Measurements from ENCODE around the gene TXK. TPM values are rescaled to one million over a fixed set of nuclear protein-coding genes. Genes with fewer than 3 reads are reported as not detected.
"Not testable (repeated sequence)": the region's sequence is repeated elsewhere in the genome, so short reads cannot be mapped to it uniquely, and the experiment has no call there.

Gene TXK
- total RNA-seq, 1 experiment from 2014 or later: 0.39 TPM

DNA sequence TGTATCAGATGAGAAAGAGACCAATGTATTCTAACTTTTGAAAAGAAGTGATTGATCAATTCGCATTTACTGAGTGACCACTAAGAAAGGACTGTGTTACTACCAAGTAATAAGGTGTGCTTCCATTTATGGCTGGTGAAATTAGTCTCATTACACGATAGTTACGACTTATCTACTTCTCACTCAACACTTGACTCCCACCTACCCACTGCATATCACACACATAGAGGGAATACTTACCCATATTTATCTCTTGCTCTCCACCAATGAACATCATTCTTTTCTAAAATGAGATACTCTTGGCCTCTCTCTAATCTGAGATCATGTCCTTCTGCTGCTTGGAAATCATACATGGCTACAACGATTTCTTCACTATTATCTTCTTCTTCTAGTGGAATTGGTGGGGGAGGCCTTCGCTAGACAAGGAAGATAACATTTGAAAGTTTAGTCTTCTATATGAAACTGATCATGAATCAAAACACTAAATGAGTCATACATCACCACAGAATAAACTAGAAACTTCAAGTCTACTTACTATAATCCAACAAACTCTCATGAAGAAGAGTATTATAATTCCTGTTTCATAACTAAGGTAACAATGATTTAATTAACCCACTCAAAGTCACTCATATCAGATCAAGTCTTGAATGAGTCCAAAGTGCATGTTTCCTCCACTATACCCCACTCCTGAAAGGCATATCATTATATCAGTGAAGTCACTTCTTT lies 33.7 kb upstream of the TXK start:
- Histone ChIP-seq H3K4ac (ENCODE audit: low read depth, low read length) (no peak overlapping the region), H2BK20ac (ENCODE audit: low read depth, low read length, poor library complexity, severe bottlenecking) (no peak overlapping the region), H3K4me1 (ENCODE audit: insufficient read depth, low read length) (no peaks in the 10 kb centered on the region), H4K91ac (ENCODE audit: insufficient read length, low read depth, low read length) (no peak overlapping the region), H3K56ac (ENCODE audit: insufficient read length, low read depth, low read length) (no peak overlapping the region), H3K14ac (ENCODE audit: insufficient read depth, low read length) (no peak overlapping the region), H3K27ac (ENCODE audit: insufficient read length, low read depth, low read length) (no peak overlapping the region), H3K79me1 (ENCODE audit: insufficient read depth, low read depth, low read length, poor library complexity, severe bottlenecking) (no peaks in the 10 kb centered on the region), H3K9me3 (ENCODE audit: control insufficient read depth, low read depth, low read length) (no peaks in the 10 kb centered on the region), H2BK5ac (ENCODE audit: insufficient read length, low read length) (no peak overlapping the region), H3K9ac (ENCODE audit: extremely low read depth, insufficient read length, low read length) (no peak overlapping the region), H3K23ac (ENCODE audit: insufficient read length, low read depth, low read length) (no peak overlapping the region), H3K18ac (ENCODE audit: insufficient read length, low read depth, low read length) (no peak overlapping the region), H4K5ac (ENCODE audit: insufficient read length, low read depth, low read length) (no peak overlapping the region), H2AFZ (ENCODE audit: low read length) (no peak overlapping the region), H2BK12ac (ENCODE audit: insufficient read length, low read depth, low read length) (no peak overlapping the region), H2AK5ac (ENCODE audit: insufficient read length, low read length) (no peak overlapping the region), H3T11ph (ENCODE audit: low read length) (no peak overlapping the region), H4K8ac (replicated peaks; ENCODE audit: insufficient read length, low read depth, low read length) (no peak overlapping the region), H4K20me1 (ENCODE audit: control insufficient read depth, insufficient read depth, insufficient read length) (no peaks in the 10 kb centered on the region), H3K79me2 (ENCODE audit: insufficient read depth, low read length) (no peaks in the 10 kb centered on the region), H2BK15ac (ENCODE audit: low read depth, low read length) (no peak overlapping the region), H3K23me2 (ENCODE audit: insufficient read length, low read depth, low read length, poor library complexity, severe bottlenecking) (no peaks in the 10 kb centered on the region), H3K4me2 (ENCODE audit: insufficient read depth, insufficient read length, low read length) (no peak overlapping the region), H3K27me3 (ENCODE audit: insufficient read depth, low read length) (no peaks in the 10 kb centered on the region), H2BK120ac (ENCODE audit: low read depth, low read length, poor library complexity, severe bottlenecking) (no peak overlapping the region)
- Mint-ChIP-seq H3K9me3 (no peaks in the 10 kb centered on the region), H3K27ac (no peak overlapping the region), H3K4me1 (no peaks in the 10 kb centered on the region), H3K27me3 (ENCODE audit: low read depth) (no peaks in the 10 kb centered on the region), H3K36me3 (ENCODE audit: insufficient read depth in 1 of 3, low read depth in 3 of 3) (no peaks in the 10 kb centered on the region), H3K4me3 (no peak overlapping the region)
- no CpG with 5 or more reads among the region's 5 CpGs for WGBS (ENCODE audit: extremely low coverage, insufficient read length, low lambda C conversion rate)
- no peak for DNase-seq
- TF ChIP-seq, protein P1, sequence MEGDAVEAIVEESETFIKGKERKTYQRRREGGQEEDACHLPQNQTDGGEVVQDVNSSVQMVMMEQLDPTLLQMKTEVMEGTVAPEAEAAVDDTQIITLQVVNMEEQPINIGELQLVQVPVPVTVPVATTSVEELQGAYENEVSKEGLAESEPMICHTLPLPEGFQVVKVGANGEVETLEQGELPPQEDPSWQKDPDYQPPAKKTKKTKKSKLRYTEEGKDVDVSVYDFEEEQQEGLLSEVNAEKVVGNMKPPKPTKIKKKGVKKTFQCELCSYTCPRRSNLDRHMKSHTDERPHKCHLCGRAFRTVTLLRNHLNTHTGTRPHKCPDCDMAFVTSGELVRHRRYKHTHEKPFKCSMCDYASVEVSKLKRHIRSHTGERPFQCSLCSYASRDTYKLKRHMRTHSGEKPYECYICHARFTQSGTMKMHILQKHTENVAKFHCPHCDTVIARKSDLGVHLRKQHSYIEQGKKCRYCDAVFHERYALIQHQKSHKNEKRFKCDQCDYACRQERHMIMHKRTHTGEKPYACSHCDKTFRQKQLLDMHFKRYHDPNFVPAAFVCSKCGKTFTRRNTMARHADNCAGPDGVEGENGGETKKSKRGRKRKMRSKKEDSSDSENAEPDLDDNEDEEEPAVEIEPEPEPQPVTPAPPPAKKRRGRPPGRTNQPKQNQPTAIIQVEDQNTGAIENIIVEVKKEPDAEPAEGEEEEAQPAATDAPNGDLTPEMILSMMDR (conservative IDR thresholded peaks at IDR 0.05): no peak

DNA sequence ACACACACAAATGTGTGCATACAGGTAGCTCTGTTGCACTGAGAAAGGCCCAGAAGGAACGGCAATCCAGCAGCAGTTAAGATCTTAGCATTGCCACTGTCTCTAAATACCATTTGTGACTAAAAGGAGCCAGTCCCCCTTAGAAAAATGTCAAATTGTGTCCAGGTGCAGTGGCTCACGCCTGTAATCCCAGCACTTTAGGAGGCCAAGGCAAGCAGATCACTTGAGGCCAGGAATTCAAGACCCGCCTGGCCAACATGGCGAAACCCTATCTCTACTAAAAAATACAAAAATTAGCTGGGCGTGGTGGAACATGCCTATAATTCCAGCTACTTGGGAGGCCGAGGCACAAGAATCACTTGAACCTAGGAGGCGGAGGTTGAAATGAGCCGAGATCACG lies 30.5 kb upstream of the TXK start:
- H3K27me3 ChIP-seq (ENCODE audit: insufficient read depth, low read length); H3K56ac ChIP-seq (ENCODE audit: insufficient read length, low read depth, low read length); DNase-seq; H4K20me1 ChIP-seq (ENCODE audit: control insufficient read depth, insufficient read depth, insufficient read length); H4K5ac ChIP-seq (ENCODE audit: insufficient read length, low read depth, low read length); H3K4me1 ChIP-seq (ENCODE audit: insufficient read depth, low read length); H2BK5ac ChIP-seq (ENCODE audit: insufficient read length, low read length); H3K4me1 Mint-ChIP-seq; H2BK120ac ChIP-seq (ENCODE audit: low read depth, low read length, poor library complexity, severe bottlenecking); H2AFZ ChIP-seq (ENCODE audit: low read length); H3K14ac ChIP-seq (ENCODE audit: insufficient read depth, low read length); H3K4me2 ChIP-seq (ENCODE audit: insufficient read depth, insufficient read length, low read length); H2BK12ac ChIP-seq (ENCODE audit: insufficient read length, low read depth, low read length); H3K79me1 ChIP-seq (ENCODE audit: insufficient read depth, low read depth, low read length, poor library complexity, severe bottlenecking); H3K23ac ChIP-seq (ENCODE audit: insufficient read length, low read depth, low read length); H3K9me3 ChIP-seq (ENCODE audit: control insufficient read depth, low read depth, low read length); H3K23me2 ChIP-seq (ENCODE audit: insufficient read length, low read depth, low read length, poor library complexity, severe bottlenecking); H2BK15ac ChIP-seq (ENCODE audit: low read depth, low read length); H3K4me3 Mint-ChIP-seq; H3K9ac ChIP-seq (ENCODE audit: extremely low read depth, insufficient read length, low read length); H3K27me3 Mint-ChIP-seq (ENCODE audit: low read depth); H3K9me3 Mint-ChIP-seq; H3K36me3 Mint-ChIP-seq (ENCODE audit: insufficient read depth in 1 of 3, low read depth in 3 of 3); H3K4ac ChIP-seq (ENCODE audit: low read depth, low read length); H4K91ac ChIP-seq (ENCODE audit: insufficient read length, low read depth, low read length); H3K27ac ChIP-seq (ENCODE audit: insufficient read length, low read depth, low read length); H3T11ph ChIP-seq (ENCODE audit: low read length); H3K27ac Mint-ChIP-seq; H4K8ac ChIP-seq (replicated peaks; ENCODE audit: insufficient read length, low read depth, low read length); H3K79me2 ChIP-seq (ENCODE audit: insufficient read depth, low read length); H3K18ac ChIP-seq (ENCODE audit: insufficient read length, low read depth, low read length); H2AK5ac ChIP-seq (ENCODE audit: insufficient read length, low read length); H2BK20ac ChIP-seq (ENCODE audit: low read depth, low read length, poor library complexity, severe bottlenecking): not testable (repeated sequence)
- no CpG with 5 or more reads among the region's 9 CpGs for WGBS (ENCODE audit: extremely low coverage, insufficient read length, low lambda C conversion rate)

Data from H9 (cell line).